ENCODE measurements around the gene ATP8B3.
"Not testable (repeated sequence)": the region's sequence is repeated elsewhere in the genome, so short reads cannot be mapped to it uniquely, and the experiment has no call there.

The ATP8B3 gene

DNA sequence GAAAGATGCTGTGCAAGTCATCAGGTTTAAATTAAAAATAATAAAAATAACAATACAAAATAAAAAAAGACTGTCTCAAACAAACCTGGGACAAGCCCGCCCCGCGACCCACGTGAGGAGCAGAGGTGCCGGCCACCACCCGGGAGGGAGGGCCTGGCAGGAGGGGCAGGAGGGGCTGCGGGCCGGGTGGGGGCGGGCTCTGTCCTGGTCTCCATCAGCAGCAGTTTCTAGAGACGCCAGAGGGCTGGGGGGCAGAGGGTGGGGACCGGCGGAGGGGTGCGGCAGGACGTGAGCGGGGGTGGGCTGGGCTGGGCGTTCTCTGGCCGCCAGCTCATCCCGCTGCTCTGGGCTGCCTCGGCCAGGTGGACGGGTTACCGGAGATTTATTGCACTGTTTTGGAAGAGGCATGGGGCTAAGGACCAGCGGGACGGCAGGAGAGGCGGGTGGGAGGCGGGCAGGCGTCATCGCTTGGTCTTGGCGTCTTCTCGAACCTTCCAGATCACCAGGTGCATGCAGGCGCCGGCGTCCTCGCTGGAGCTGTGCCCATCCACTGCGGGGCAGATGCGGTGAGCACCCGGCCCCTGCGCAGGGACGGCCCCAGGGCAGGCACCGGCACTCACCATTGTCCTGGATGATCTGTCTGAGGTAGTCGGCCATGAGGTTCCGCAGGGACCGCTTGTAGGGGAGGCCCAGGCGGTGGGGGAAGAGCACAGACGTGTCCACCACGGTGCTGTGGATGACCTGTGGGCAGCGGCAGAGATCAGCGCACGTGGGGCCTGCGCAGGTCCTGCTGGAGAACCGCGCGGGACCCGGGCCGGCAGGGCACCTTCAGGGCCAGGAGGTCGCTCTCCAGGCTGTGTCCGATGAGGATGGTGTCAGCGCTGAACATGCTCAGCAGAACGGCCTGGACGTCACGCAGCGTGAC, 3.8 kb upstream of the ATP8B3 start:
- no peak for DNase-seq

DNA sequence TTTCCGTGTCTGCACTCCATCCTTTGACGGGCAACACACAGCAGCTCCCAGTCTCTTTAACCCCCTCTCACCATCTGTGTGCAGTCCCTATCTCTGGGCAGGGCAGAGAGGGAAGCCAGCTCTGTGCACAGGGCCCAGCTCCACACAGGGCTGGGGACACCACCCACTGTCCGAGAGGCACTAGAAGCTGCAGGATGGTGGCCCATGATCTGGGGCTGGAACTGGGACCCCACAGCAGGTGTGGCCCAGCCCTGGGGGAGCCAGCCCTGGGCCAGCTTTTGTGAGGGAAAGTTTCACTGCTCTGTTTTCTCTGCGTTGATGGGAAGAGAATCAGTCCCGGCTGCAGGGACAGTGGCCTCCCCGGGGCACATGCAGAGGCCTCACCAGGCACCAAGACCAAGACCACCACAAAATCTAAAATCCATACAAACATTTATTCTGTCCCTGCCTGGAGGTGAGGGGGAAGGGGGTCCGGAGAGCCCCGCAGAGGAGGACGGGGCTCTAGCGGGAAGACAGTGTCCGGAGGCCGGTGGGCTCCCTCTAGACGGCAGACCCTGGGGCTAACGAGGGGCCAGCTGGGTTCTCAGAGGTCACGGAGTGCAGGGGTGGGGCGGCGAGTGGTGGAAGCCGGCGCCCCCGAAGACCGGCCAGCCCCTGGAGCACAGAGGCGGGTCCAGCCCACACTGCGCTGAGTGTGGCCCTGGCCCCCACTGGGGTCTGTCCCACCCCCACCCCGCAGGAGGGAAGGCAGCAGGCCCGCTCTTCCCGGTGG, 2.9 kb upstream of the ATP8B3 start:
- no peak for DNase-seq

DNA sequence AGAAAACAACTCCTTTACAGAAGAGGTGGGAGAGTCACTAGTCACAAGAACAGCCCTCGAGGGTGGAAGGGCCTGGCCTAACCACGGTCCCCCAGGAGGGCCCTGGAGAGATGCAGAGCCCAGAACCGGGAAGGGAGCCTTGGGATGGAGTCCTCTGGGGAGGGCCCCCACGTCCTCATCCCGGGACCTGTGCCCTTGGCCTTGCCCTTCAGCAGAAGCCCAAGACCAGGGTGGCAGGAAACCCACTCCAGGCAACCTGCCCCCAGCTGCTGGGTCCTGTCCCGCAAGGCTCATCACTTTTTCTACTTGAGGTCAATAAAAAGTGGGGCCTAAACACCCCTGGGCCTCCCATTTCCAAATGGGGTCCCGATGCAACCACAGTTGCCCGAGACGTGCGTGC, 2.3 kb upstream of the ATP8B3 start:
- no peak for DNase-seq

GRCh38 chr19:1813192-1814182, 1.4 kb upstream of the ATP8B3 start:
- DNase-seq: no peak

- DNase-seq: peak; percentile 96
Measured at GRCh38 chr19:1812426-1813191, 533 bp upstream of the ATP8B3 start.

GRCh38 chr19:1811472-1811894, 593 bp downstream of the ATP8B3 start:
- DNase-seq: no peak

DNA sequence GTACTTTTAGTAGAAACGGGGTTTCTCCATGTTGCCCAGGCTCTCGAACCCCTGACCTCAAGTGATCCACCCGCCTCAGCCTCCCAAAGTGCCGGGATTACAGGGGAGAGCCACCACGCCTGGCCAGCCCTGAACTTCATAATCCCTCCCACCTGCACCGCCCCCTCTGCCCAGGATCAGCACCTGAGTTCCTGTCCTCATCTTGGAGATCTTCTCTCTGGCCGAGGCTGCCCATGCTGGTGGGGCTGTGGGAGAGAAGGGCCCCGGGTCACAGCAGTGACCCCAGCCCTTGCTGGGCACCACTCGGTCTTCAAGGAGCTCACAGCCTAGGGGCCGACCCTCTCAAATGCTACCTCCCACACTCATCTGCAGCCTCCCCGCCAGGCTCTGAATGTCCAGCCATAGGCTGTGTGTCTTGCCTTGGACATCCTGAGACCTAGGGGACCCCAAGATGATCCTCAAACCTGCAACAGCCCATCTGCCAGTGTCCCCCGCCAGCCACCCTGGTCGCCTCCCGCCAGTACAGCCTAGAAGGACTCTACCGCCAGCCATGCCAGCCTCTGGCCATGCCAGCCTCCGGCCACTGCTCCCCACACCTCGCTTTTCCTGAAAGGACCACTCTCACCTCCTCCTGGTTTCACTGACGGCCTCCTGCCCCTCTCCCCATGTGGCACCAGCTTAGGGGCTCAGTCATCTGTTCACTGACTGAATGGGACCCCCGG, 1.5 kb downstream of the ATP8B3 start:
- DNase-seq: no peak

GRCh38 chr19:1809678-1810077, 2.4 kb downstream of the ATP8B3 start:
- DNase-seq: no peak

GRCh38 chr19:1808395-1808731, 3.7 kb downstream of the ATP8B3 start:
- no peak for DNase-seq

DNA sequence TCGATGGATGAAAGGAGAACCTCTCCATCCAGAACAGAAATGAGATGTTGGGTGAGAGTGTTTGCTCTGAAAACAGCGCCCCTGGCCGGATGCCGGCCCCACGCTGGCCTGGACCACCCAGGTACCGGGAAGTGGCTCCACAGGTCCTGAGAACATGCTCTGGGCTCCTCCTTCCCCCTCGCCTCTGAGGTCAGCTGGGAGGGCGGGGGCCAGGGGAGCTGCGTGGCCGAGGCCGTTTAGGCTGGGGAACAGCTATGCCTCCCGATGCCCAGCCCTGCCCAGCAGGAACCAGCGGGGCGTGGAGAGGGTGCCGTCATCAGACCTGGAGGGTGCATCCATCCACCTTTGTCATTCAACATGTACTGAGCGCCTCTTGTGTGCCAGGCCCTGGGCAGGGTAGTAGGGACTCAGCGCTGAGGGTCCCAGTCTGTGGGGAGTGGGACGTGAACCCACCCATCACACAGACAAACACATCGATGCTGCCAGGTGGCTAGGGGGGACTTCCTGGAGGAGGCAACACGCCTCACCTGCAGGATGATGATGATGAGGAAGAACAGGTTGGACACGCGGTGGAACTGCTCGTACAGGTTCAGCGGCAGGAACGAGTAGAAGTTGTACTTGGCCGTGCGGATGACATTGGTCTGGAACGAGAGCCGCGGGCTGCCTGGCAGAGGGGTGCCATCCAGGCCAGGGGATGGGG, 4.2 kb downstream of the ATP8B3 start:
- DNase-seq: no peak

GRCh38 chr19:1807030-1807694, 4.9 kb downstream of the ATP8B3 start:
- DNase-seq: no peak

- no peak for DNase-seq
Measured at GRCh38 chr19:1806184-1807029, 5.7 kb downstream of the ATP8B3 start.

DNA sequence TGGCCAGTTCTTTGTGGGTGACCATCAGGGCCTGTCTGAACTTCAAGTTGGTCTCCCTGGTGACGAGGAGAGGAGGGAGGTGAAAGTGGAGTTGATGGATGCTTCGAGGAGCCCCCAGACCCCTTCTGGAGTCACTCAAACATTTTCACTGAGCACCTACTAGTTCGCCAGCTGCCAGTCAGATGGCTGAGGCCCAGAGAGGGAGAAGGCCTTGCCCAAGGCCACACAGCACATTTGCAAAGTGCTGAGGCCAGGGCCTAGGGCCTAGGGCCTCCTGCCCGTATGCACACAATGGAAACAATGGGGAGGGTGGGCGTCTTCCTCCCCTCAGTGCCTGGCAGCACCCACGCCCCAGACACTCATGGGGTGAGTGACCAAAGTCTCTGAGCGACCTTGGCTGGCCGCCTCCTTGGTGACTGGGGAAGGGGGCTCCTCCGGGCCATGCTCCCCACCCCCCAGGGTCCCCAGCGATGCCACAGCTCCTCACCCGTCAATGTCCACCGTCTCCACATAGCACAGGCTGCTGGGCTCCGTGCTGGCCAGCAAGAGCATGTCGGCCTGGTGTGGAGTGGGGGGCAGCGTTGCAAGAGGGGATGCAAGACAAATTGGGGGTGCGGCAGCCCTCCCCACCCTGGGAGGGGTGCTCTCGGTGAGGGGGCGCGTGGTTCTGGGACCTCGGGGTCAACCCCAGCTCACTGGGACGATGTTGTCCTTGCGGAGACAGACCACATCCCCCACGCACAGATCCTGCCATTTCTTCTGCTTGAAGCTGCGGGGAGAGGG, 6.5 kb downstream of the ATP8B3 start:
- DNase-seq: no peak

DNA sequence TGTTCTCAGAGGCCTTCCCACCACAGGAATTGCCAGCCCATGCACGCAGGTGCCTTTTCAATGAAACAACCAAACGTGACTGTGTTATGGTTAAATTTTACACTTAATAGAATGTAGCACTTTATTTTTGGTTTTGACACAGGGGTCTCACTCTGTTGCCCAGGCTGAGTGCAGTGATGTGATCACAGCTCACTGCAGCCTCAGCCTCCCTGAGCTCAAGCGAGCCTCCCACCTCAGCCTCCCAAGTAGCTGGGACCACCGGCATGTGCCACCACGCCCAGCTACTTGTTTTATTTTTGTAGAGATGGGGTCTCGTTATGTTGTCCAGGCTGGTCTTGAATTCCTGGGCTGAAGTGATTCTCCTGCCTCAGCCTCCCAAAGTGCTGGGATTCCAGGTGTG, 7.2 kb downstream of the ATP8B3 start:
- no peak for DNase-seq

DNA sequence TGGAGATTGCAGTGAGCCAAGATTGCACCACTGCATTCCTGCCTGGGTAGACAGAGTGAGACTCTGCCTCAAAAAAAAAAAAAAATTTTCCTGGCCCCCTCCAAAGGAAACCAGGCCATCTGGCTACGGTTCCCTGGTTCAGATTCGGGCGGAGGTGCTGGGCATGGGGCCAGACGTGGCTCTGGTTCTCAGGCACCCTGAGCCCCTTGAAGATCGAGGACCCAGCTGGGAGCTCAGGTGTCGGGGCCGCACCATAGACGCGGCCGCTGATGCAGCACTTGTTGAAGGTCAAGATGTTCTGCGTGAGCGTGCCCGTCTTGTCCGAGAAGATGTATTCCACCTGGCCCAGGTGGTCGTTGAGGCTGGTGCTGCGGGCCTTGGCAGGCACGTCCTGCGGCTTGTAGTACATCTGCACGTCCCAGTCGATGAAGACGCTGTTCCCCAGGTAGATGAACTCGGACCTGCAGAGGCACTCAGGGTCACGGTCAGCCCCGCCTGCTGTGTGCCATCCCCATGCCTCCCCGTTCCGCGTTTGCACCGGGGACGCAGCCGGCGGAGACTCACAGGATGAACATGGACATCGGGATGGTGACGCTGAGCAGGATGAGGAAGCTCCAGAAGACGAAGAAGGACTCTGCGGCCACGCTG, 12.3 kb downstream of the ATP8B3 start:
- no peak for DNase-seq

DNA sequence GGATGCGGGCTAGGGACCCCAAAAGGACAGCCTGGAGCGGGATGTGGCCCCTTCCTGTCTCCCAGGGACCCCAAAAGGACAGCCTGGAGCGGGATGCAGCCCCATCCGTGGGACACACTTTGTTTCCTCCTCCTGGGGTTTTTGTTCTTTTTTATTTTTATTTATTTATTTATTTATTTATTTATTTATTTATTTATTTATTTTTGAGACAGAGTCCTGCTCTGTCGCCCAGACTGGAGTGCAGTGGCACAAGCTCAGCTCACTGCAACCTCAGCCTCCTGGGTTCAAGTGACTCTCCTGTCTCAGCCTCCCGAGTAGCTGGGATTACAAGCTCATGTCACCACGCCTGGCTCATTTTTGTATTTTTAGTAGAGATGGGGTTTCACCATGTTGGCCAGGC, 14.8 kb downstream of the ATP8B3 start:
- not testable (repeated sequence) for DNase-seq

- DNase-seq: no peak
Measured at GRCh38 chr19:1796395-1797142, 15.5 kb downstream of the ATP8B3 start.
